Measurements from ENCODE around the gene CGB3.
"Not testable (repeated sequence)": the region's sequence is repeated elsewhere in the genome, so short reads cannot be mapped to it uniquely, and the experiment has no call there.

Gene CGB3

GRCh38 chr19:49024233-49024632 is at the start of gene CGB3:
CGB3 (minus strand) TSS chr19:49024333; CDS start chr19:49023971, 362 bp downstream.
- DNase-seq = not testable (repeated sequence)

GRCh38 chr19:49071860-49072547 is 47.9 kb upstream of the CGB3 start:
- DNase-seq = peak; percentile 44

- no peak for DNase-seq
These were observed 46.3 kb upstream of the CGB3 start for GRCh38 chr19:49070416-49070815.

- DNase-seq = no peak
These were observed 44.9 kb upstream of the CGB3 start for GRCh38 chr19:49069026-49069425.

- DNase-seq = no peak
These were observed 43.4 kb upstream of the CGB3 start for GRCh38 chr19:49067554-49067953.

- no peak for DNase-seq
These were observed 41.9 kb upstream of the CGB3 start for GRCh38 chr19:49065905-49066512.

- DNase-seq = peak; percentile 53
These were observed 40.9 kb upstream of the CGB3 start, which contains the start of gene NTF4 for GRCh38 chr19:49064768-49065611. NTF4 (minus strand) TSS chr19:49064818; CDS start chr19:49061997, 2,821 bp downstream.

GRCh38 chr19:49064029-49064629 is 40.0 kb upstream of the CGB3 start:
- DNase-seq = no peak

- no peak for DNase-seq
These were observed 37.3 kb upstream of the CGB3 start for GRCh38 chr19:49061445-49061844.

GRCh38 chr19:49061000-49061399 is 36.9 kb upstream of the CGB3 start:
- no peak for DNase-seq

- DNase-seq = no peak
These were observed 34.9 kb upstream of the CGB3 start for GRCh38 chr19:49059053-49059452.

GRCh38 chr19:49058562-49058961 is 34.4 kb upstream of the CGB3 start:
- no peak for DNase-seq

- DNase-seq = peak; percentile 63
These were observed 33.6 kb upstream of the CGB3 start, which contains the start of gene CGB7 for GRCh38 chr19:49057636-49058234. CGB7 (minus strand) TSS chr19:49057749; CDS start chr19:49055375, 2,374 bp downstream.

GRCh38 chr19:49056902-49057596 is 32.9 kb upstream of the CGB3 start:
- not testable (repeated sequence) for DNase-seq

- DNase-seq = peak; percentile 51
These were observed 32.2 kb upstream of the CGB3 start for GRCh38 chr19:49056101-49056901.

GRCh38 chr19:49050376-49051033 is 26.4 kb upstream of the CGB3 start:
- DNase-seq = not testable (repeated sequence)

- DNase-seq = not testable (repeated sequence)
These were observed 25.7 kb upstream of the CGB3 start for GRCh38 chr19:49049834-49050233.

GRCh38 chr19:49049011-49049410 is 24.9 kb upstream of the CGB3 start, which contains the start of gene CGB8:
CGB8 (minus strand) TSS chr19:49049111; CDS start chr19:49048739, 372 bp downstream.
- not testable (repeated sequence) for DNase-seq

GRCh38 chr19:49043548-49043947 is 19.4 kb upstream of the CGB3 start, which contains the start of gene CGB5:
CGB5 (plus strand) TSS chr19:49043848; CDS start chr19:49044210, 362 bp downstream.
- DNase-seq = not testable (repeated sequence)

- DNase-seq = not testable (repeated sequence)
These were observed 18.5 kb upstream of the CGB3 start for GRCh38 chr19:49042666-49043065.

Data from femur (tissue), 1 donor.